ENCODE results near the gene XCL2.
"Not testable (repeated sequence)": the region's sequence is repeated elsewhere in the genome, so short reads cannot be mapped to it uniquely, and the experiment has no call there.

The XCL2 gene

GRCh38 chr1:168582688-168583336, 39.0 kb upstream of the XCL2 start:
- TF ChIP-seq CTCF (IDR thresholded peaks at IDR 0.05; ENCODE audit: insufficient read depth, low read depth, low read length, missing control alignments) = no peak
- H3K4me3 ChIP-seq (ENCODE audit: low read depth, low read length) = no peak overlapping the region
- no peak for DNase-seq (ENCODE audit: low read depth)

GRCh38 chr1:168581817-168582572, 38.2 kb upstream of the XCL2 start:
- no peak overlapping the region for H3K4me3 ChIP-seq (ENCODE audit: low read depth, low read length)
- no peak for DNase-seq (ENCODE audit: low read depth)
- no peak for TF ChIP-seq CTCF (IDR thresholded peaks at IDR 0.05; ENCODE audit: insufficient read depth, low read depth, low read length, missing control alignments)

GRCh38 chr1:168580991-168581390, 37.2 kb upstream of the XCL2 start:
- DNase-seq (ENCODE audit: low read depth); H3K4me3 ChIP-seq (ENCODE audit: low read depth, low read length): not testable (repeated sequence)

GRCh38 chr1:168580290-168580689, 36.5 kb upstream of the XCL2 start:
- not testable (repeated sequence) for H3K4me3 ChIP-seq (ENCODE audit: low read depth, low read length)
- DNase-seq (ENCODE audit: low read depth) = peak; percentile 9

- not testable (repeated sequence) for H3K4me3 ChIP-seq (ENCODE audit: low read depth, low read length); DNase-seq (ENCODE audit: low read depth)
Measured at GRCh38 chr1:168578531-168579185, 34.9 kb upstream of the XCL2 start.

- H3K4me3 ChIP-seq (ENCODE audit: low read depth, low read length); DNase-seq (ENCODE audit: low read depth): not testable (repeated sequence)
Measured at GRCh38 chr1:168576245-168576688, 32.5 kb upstream of the XCL2 start, which contains the start of gene XCL1. TSS of gene XCL1 (plus strand) at chr1:168576605. CDS start at chr1:168576638, 33 bp downstream.

- TF ChIP-seq CTCF (IDR thresholded peaks at IDR 0.05; ENCODE audit: insufficient read depth, low read depth, low read length, missing control alignments) = peak; percentile 13
- peak; percentile 19 for DNase-seq (ENCODE audit: low read depth)
- not testable (repeated sequence) for H3K4me3 ChIP-seq (ENCODE audit: low read depth, low read length)
Measured at GRCh38 chr1:168574234-168574633, 30.4 kb upstream of the XCL2 start.

- H3K4me3 ChIP-seq (ENCODE audit: low read depth, low read length) = no peak overlapping the region
- TF ChIP-seq CTCF (IDR thresholded peaks at IDR 0.05; ENCODE audit: insufficient read depth, low read depth, low read length, missing control alignments) = no peak
- peak; percentile 32 for DNase-seq (ENCODE audit: low read depth)
Measured at GRCh38 chr1:168572633-168573032, 28.8 kb upstream of the XCL2 start.

- DNase-seq (ENCODE audit: low read depth) = no peak
- no peak overlapping the region for H3K4me3 ChIP-seq (ENCODE audit: low read depth, low read length)
- TF ChIP-seq CTCF (IDR thresholded peaks at IDR 0.05; ENCODE audit: insufficient read depth, low read depth, low read length, missing control alignments) = no peak
Measured at GRCh38 chr1:168570652-168571051, 26.9 kb upstream of the XCL2 start.
